DOHH2 (cell line): Measurements from ENCODE around the gene PRRC2A.

Experiments
- H3F3A ChIP-seq: fragments of 200-600 bp; sonication (generic), shearing (Covaris generic); 2 replicates; pipeline ENCODE4 v1.6.0; 2016; ENCODE audit warnings: antibody characterized with exemption, mild to moderate bottlenecking; ENCODE audit not compliant: control insufficient read depth, insufficient read depth
- H3K27ac ChIP-seq: fragments of 200-600 bp; sonication (generic); 2 replicates; pipeline ENCODE4 v1.5.1; 2014; ENCODE audit warnings: low read depth, mild to moderate bottlenecking, low read length, moderate library complexity
- H3K27me3 ChIP-seq: fragments of 200-600 bp; sonication (generic); 2 replicates; pipeline ENCODE4 v1.6.1; 2014; ENCODE audit warnings: mild to moderate bottlenecking, low read length, mixed read lengths; ENCODE audit not compliant: control insufficient read depth
- H3K36me3 ChIP-seq: fragments of 200-600 bp; sonication (generic); 2 replicates; pipeline ENCODE4 v1.6.1; 2014; ENCODE audit warnings: mild to moderate bottlenecking, low read length, moderate library complexity, mixed read lengths; ENCODE audit not compliant: control insufficient read depth
- H3K4me1 ChIP-seq: fragments of 200-600 bp; sonication (generic); 2 replicates; pipeline ENCODE4 v1.6.1; 2014; ENCODE audit warnings: mild to moderate bottlenecking, low read length, mixed read lengths; ENCODE audit not compliant: control insufficient read depth
- H3K4me2 ChIP-seq: fragments of 200-600 bp; sonication (generic); 2 replicates; pipeline ENCODE4 v1.6.0; 2014; ENCODE audit warnings: mild to moderate bottlenecking, low read length, moderate library complexity
- H3K4me3 ChIP-seq: fragments of 200-600 bp; sonication (generic); 2 replicates; pipeline ENCODE4 v1.5.1; 2014; ENCODE audit warnings: mild to moderate bottlenecking, low read length, mixed read lengths
- H3K79me2 ChIP-seq: fragments of 200-600 bp; sonication (generic); 2 replicates; pipeline ENCODE4 v1.6.1; 2014; ENCODE audit warnings: mild to moderate bottlenecking, low read length, mixed read lengths; ENCODE audit not compliant: control insufficient read depth
- H3K9me2 ChIP-seq: fragments of 200-600 bp; sonication (generic); replicated peaks from 2 replicates; pipeline ENCODE4 v1.6.1; 2014; ENCODE audit warnings: mild to moderate bottlenecking, low read length, mixed read lengths; ENCODE audit not compliant: control insufficient read depth
- H3K9me3 ChIP-seq: fragments of 200-600 bp; sonication (generic); 2 replicates; pipeline ENCODE4 v1.6.1; 2014; ENCODE audit warnings: antibody characterized with exemption, low read length, mixed read lengths; ENCODE audit not compliant: control insufficient read depth, insufficient read depth
- H4K20me1 ChIP-seq: fragments of 200-600 bp; sonication (generic); 2 replicates; pipeline ENCODE4 v1.6.0; 2014; ENCODE audit warnings: low read depth, mild to moderate bottlenecking, antibody characterized with exemption, low read length, moderate library complexity; ENCODE audit not compliant: control insufficient read depth, insufficient read depth
- CTCF ChIP-seq: fragments of 200-600 bp; sonication (generic); IDR thresholded peaks from one replicate; pipeline ENCODE4 v1.5.1; 2014; ENCODE audit warnings: antibody characterized with exemption, mild to moderate bottlenecking, low read depth, low read length; ENCODE audit not compliant: poor library complexity, severe bottlenecking
- EZH2phosphoT487 ChIP-seq: fragments of 200-600 bp; sonication (generic); IDR thresholded peaks from 2 replicates; pipeline ENCODE4 v1.6.1; 2017; ENCODE audit warnings: borderline replicate concordance, mild to moderate bottlenecking, antibody characterized with exemption, low read length, moderate library complexity, mixed read lengths

PRRC2A gene

GRCh38 chr6:31629014-31629413, 8.5 kb downstream of the PRRC2A start:
- Histone ChIP-seq H3K79me2 (peaks cover 61% of the 10 kb centered on the region), H3K4me3 (no peak overlapping the region), H3K9me2 (no peaks in the 10 kb centered on the region), H3K4me2 (no peak overlapping the region), H4K20me1 (peaks cover 4% of the 10 kb centered on the region; the same call in 1 of the 2 replicates), H3K36me3 (peaks cover 100% of the 10 kb centered on the region), H3K4me1 (no peaks in the 10 kb centered on the region), H3K27ac (no peak overlapping the region), H3K27me3 (no peaks in the 10 kb centered on the region), H3F3A (peaks cover 8% of the 10 kb centered on the region; the same call in 1 of the 2 replicates), H3K9me3 (no peaks in the 10 kb centered on the region)
- TF ChIP-seq CTCF (no peak), EZH2phosphoT487 (no peak)

GRCh38 chr6:31630177-31630934, 9.8 kb downstream of the PRRC2A start:
- Histone ChIP-seq H3K4me2 (no peak overlapping the region), H3K36me3 (peaks cover 100% of the 10 kb centered on the region), H3K4me1 (no peaks in the 10 kb centered on the region), H3K4me3 (no peak overlapping the region), H3K27me3 (no peaks in the 10 kb centered on the region), H3K79me2 (peaks cover 50% of the 10 kb centered on the region), H3K9me2 (no peaks in the 10 kb centered on the region), H3K9me3 (no peaks in the 10 kb centered on the region), H3F3A (peaks cover 18% of the 10 kb centered on the region; the same call in 1 of the 2 replicates), H3K27ac (no peak overlapping the region), H4K20me1 (peaks cover 4% of the 10 kb centered on the region; the same call in 1 of the 2 replicates)
- no peak for TF ChIP-seq CTCF
- TF ChIP-seq EZH2phosphoT487 = no peak

GRCh38 chr6:31631209-31631608, 10.7 kb downstream of the PRRC2A start:
- Histone ChIP-seq H3K9me2 (no peaks in the 10 kb centered on the region), H3K9me3 (no peaks in the 10 kb centered on the region), H3K79me2 (peaks cover 42% of the 10 kb centered on the region), H3K4me1 (no peaks in the 10 kb centered on the region), H4K20me1 (peaks cover 4% of the 10 kb centered on the region; the same call in 1 of the 2 replicates), H3K27me3 (no peaks in the 10 kb centered on the region), H3K36me3 (peaks cover 100% of the 10 kb centered on the region), H3K4me2 (no peak overlapping the region), H3K27ac (no peak overlapping the region), H3K4me3 (no peak overlapping the region), H3F3A (peaks cover 24% of the 10 kb centered on the region)
- TF ChIP-seq CTCF (no peak), EZH2phosphoT487 (no peak)
